NCI-H748 (cell line): ENCODE results near the gene MAPKAPK2.

Experiments
- DNase-seq: peaks from one replicate; lab custom pipeline; 2025; ENCODE audit not compliant: unreplicated experiment; lab: John Stamatoyannopoulos, UW

Gene MAPKAPK2

DNA sequence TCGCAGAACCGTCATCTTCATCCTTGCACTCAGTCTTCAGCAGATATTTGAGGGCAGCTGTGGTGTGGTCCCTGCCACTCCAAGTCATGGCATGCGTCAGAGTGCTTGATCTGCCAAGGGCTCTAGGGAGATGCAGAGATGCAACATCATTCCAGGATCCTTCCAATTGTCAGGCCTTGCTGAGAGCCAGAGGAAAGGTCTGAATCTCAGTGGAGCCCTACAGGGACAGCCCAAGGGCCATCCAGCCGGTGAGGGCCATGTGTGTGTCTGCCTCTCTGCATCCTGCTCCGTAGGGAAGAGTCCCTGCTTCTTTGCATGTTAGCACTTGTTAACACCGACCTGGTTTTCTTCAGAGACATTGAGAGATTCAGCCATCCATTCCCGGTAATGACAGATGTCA lies 17.6 kb downstream of the MAPKAPK2 start:
- DNase-seq, result no peak

DNA sequence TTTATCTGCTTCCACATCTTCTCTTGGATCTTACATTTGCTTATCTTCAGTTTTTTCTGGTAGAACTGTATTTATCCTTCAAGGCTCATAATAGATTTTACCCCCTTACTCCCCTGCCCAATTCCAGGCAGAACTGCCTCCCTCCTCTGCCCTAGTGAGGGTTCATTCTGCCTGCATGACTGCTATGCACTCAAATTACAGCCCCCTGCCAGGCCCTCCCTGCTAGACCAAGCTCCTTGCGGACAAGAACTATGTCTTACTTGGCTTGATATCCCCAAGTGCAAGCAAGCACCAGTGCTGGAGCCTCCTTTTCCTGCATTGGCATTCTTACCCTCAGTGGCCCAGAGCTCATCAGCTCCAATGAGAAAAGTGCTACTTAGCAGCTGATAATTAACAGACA lies 18.1 kb downstream of the MAPKAPK2 start:
- DNase-seq, result no peak

GRCh38 chr1:206703661-206704060 lies 19.0 kb downstream of the MAPKAPK2 start:
- no peak for DNase-seq

- no peak for DNase-seq
Observed at GRCh38 chr1:206704226-206704625, 19.5 kb downstream of the MAPKAPK2 start.

DNA sequence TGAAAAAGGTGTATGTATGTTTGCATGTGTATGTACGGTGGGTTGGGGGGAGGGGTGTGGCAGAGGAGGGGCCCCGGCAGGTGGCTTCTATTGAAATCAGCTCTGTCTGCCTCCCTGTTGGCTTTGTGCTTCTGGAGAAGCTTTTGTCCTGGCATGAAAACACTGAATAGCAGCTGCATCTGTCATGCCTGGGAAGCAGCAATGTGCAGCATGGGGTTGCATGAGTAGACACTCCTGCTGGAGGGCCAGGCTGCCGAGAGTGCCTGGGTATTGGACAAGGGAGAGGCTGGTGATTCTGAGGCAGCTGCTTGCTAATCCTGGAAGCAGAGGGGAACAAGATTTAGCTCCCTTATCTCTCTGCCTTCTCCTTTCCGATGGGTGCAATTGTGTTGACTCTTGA lies 20.5 kb downstream of the MAPKAPK2 start:
- DNase-seq, result peak; percentile 97

DNA sequence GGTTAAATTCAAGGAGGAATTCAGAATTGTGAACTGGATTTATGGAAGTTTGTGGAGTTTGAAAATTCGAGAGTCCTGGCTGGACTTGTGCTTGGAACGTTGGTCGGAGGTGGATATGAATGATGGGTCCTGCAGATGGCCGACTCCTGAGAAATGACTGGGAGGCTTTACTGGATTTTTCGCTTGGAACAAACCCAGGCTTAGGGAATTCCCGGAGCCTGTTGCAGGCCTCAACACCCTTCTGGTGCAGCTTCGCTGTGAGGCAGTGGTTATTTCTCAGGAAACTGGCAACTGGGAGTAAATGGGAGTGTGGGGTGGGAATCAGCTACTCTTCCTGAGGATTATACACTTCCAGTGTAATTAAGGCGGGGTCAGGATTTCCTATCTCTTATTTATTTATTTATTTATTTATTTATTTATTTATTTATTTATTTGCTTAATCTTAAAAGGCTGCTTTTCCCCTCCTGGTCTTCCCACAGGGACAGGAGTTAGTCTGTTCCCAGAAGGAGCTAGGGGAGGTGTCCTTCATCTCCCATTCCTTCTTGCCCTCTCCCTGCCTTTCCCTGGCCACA lies 21.1 kb downstream of the MAPKAPK2 start:
- DNase-seq, result no peak

DNA sequence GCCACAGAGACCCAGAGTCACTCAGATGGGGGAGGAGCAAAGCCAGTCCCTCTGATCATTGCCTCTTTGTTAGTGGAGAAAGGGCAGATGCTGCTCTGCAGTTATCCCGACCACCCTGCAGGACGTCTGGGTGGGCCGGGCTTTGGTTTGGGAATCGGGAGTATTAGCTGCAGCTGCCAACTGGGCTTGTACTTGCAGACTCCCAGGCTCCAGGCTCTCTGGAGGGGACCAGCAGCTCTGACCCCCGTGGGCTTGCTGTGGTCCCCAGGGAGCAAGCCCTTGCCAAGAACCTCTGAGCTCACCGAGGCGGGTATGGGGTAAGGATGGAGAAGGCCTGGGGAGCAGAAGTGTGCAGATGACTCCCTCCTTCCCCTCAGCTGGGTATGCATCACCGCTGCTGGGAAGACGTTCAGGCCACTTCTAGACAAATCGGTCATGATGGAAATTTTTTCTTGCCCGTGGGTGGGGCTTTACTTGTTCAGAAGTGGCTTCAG lies 21.6 kb downstream of the MAPKAPK2 start:
- DNase-seq, result peak; percentile 61

DNA sequence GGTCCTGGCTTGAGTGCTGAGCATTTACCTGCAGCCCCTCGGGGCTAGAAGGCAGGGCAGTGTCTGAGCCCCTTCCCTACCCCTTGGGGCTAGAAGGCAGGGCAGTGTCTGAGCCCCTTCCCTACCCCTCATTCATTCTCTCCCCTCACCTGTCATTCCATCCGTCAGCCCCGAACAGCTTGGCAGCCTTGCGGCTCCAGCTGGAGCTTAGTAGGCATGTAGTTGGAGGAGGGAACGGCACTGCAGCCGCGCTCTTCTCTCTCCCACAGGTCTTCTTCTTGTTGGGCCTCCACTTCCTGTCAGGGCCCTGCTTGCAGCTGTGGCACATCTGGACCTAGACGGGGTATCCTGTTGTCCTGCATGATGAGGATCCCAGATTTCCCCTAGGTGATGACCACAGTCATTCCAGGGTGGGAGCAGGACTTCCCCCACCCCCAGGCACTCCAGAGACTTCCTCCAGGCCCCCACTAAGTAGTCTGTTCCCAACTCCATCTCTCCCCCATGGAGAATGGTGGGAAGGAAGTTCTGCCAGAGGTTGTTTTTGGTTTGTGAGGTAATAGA lies 22.2 kb downstream of the MAPKAPK2 start:
- no peak for DNase-seq

DNA sequence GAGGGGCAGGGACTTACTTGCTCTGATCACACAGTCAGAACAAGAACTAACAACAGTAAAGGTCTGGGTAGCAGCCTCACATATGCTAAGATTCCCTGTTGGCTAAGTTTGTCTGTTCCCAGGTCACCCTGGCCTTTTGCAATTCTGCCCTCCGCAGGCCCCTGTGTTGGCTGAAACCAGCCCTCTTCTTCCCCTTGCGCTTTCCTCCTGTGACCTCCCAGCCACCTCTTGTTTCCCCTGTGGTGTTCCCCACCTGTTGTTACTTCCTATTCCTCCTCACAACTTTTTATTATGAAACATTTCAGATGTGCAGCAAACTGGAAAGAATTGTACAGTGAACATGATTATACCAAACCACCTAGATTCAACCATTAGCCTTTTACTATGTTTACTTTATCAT lies 23.4 kb downstream of the MAPKAPK2 start:
- peak; percentile 29 for DNase-seq

- DNase-seq, result no peak
Observed at GRCh38 chr1:206708882-206709281, 24.2 kb downstream of the MAPKAPK2 start.

DNA sequence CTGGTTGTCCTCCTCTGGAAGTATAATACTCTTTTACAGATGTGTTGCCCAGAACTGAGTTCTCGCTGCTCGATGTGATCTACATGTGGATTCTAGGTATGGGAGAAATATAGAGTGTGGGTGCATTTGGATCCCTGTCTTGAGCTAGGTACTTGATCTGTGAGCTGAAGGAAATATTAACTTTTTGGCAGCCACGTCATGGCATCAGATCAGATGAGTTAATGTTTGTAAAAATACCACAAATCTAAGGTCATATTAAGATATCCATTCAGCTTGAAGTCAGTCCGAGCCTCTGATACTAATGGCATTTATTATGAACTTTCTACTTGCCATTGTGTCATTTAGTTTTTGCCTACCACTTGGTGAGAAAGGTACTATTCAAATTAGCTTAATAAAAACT lies 24.6 kb downstream of the MAPKAPK2 start:
- DNase-seq, result no peak

DNA sequence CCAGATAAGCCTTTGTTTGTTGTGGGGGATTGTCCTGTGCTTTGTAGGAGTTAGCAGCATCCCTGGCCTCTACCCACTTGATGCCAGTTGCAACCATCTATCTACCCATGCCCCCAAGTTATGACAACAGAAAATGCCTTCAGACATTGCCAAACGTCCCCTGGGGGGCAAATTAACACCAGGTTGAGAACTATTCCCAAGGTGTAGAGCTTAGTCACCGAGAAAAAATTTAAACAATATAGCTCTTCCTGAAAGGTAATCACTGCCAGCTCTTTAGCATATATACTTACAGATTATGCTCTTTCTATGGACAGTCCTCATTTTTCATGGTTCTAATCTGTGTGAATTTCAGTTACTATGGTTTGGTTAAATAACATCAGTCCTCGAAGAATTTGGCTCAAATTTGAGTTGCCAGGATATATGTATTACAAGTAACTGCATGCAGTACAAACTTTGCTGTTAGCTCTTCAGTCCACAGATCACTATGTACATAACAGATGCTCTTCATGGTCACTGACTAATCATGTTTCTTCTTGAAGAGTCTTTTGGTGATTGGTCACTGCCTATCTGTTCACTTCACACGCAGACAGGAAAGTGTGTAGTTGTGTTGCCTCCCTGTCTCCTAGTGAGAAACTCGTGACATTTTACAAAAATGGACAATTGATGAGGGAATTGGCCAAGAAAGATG lies 25.2 kb downstream of the MAPKAPK2 start:
- DNase-seq, result no peak

GRCh38 chr1:206710460-206710823 lies 25.7 kb downstream of the MAPKAPK2 start:
- DNase-seq, result no peak

- no peak for DNase-seq
Observed at GRCh38 chr1:206713070-206713469, 28.4 kb downstream of the MAPKAPK2 start.

GRCh38 chr1:206713910-206714312 lies 29.2 kb downstream of the MAPKAPK2 start:
- DNase-seq, result no peak

- DNase-seq, result no peak
Observed at GRCh38 chr1:206714331-206715058, 29.8 kb downstream of the MAPKAPK2 start.

DNA sequence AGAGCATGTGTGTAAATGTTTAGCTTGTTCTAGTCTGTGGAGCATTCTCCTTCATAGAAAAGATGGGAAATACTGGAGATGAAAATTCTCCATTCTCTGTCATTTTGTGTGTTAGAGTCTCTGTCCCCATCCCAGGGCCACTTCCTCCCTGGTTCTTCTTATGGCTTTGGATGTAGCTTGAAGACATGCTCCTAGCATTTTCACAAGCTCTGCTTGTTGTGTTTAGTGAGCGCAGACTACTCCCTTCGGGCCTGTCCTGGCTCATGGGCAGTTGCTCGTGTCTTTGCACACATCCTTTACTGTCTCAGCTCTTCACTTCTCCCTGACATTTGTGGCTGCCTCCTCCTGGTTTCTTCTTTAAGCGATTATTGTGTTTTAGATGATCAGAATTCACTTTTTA lies 30.4 kb downstream of the MAPKAPK2 start:
- DNase-seq, result no peak

- DNase-seq, result no peak
Observed at GRCh38 chr1:206715552-206716158, 30.9 kb downstream of the MAPKAPK2 start.

- DNase-seq, result no peak
Observed at GRCh38 chr1:206716159-206716869, 31.6 kb downstream of the MAPKAPK2 start.

GRCh38 chr1:206716870-206717673 lies 32.4 kb downstream of the MAPKAPK2 start:
- DNase-seq, result peak; percentile 4
